ENCODE data around the gene SLBP.

GRCh38 chr4:1745697-1746096 lies 33.6 kb upstream of the SLBP start:
- no peak for TF ChIP-seq POLR2AphosphoS5 (IDR thresholded peaks at IDR 0.05; ENCODE audit: low read depth, low read length)
- no peak for TF ChIP-seq TAF1 (IDR thresholded peaks at IDR 0.05; ENCODE audit: borderline replicate concordance, insufficient read depth, low read length)
- no peak for TF ChIP-seq REST (IDR thresholded peaks at IDR 0.05; ENCODE audit: insufficient read depth in 1 of 2, low read depth in 2 of 2, low read length in 2 of 2)
- TF ChIP-seq SIN3A (IDR thresholded peaks at IDR 0.05; ENCODE audit: borderline replicate concordance, insufficient read depth, low read length) = no peak
- no peak for TF ChIP-seq FOXP2 (optimal IDR thresholded peaks at IDR 0.05; ENCODE audit: borderline replicate concordance, extremely low read depth, extremely low read length, insufficient read depth)
